Fibroblast of upper back skin (primary cell): Measurements from ENCODE around the gene MDH1.

ENCODE experiments used
- DNase-seq: peaks from one replicate; pipeline ENCODE4 v3.0.0-alpha.2; 2013

MDH1 gene

GRCh38 chr2:63642946-63643345 lies 54.2 kb downstream of the MDH1 start:
- peak; percentile 90 for DNase-seq

- DNase-seq = peak; percentile 78
Measured at GRCh38 chr2:63643486-63643885, 54.7 kb downstream of the MDH1 start.

- DNase-seq = no peak
Measured at GRCh38 chr2:63648632-63649031, 59.9 kb downstream of the MDH1 start.

- DNase-seq = no peak
Measured at GRCh38 chr2:63649829-63650228, 61.1 kb downstream of the MDH1 start.

GRCh38 chr2:63650756-63651155 lies 62.0 kb downstream of the MDH1 start:
- DNase-seq = no peak

- no peak for DNase-seq
Measured at GRCh38 chr2:63651356-63651755, 62.6 kb downstream of the MDH1 start.

GRCh38 chr2:63651861-63652651 lies 63.3 kb downstream of the MDH1 start:
- DNase-seq = no peak

- no peak for DNase-seq
Measured at GRCh38 chr2:63652652-63652985, 63.9 kb downstream of the MDH1 start.

- peak; percentile 77 for DNase-seq
Measured at GRCh38 chr2:63654959-63655358, 66.2 kb downstream of the MDH1 start.
